Umbilical cord (tissue), 2 donors: ENCODE data around the gene ZNF521. TPM values are rescaled to one million over a fixed set of nuclear protein-coding genes. Genes with fewer than 3 reads are reported as not detected.

Source experiments
- DNase-seq: peaks from one replicate; pipeline ENCODE4 v3.0.0-alpha.2; 2015; ENCODE audit warnings: low spot score
- total RNA-seq: library from RNA; depleted of rRNA; stranded (reverse); fragments of >200 nt; gene quantifications from one replicate; pipeline ENCODE4 v1.2.3, GENCODE V29; 2014; ENCODE audit warnings: low replicate concordance; ENCODE audit not compliant: insufficient read depth

Gene ZNF521
- 50.6 TPM for total RNA-seq

DNA sequence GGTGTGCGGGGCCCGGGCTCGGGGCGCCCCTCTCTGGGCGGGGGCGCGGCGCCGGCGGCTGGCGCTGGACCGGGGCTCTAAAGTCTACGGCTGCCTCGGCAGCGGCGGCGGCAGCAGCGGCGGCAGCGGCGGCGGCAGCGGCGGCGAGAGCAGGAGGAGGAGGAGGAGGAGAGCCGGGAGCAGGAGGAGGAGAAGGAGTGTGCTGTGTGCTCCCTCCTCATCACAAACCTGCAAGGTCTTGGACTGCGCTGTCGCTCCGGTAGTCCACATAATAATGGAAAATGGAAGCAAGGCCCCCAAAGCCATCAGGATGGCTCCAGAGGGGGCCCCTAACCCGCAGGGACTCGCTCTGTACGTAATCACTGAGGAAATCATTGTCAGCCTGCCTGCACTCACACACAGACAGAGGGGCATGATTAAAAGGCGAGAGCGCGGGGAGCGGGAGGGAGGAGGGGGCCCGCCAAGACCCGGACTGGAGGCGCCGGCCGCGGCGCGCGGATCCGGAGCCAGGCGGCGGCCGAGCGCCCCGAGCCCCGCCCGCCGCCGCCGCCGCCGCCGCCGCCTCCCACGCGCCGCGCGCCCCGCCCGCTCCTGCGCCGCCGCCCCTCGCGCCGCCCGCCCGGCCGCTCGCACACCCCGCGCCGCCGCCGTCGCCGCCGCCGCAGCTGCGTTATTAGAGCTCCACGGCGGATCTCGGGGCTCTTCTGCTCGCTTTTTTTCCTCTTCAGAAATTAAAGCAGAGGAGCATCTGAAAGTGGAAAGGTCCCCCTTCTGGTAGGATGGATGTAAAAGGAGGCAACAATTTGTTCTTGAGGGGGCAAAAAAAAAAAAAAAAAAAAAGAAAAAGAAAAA, at the start of gene ZNF521:
TSS of gene ZNF521 (minus strand) at position 390 of the 852 bp plus-strand sequence. CDS start 1,220 bp downstream, outside the sequence.
- peak; percentile 95 for DNase-seq

DNA sequence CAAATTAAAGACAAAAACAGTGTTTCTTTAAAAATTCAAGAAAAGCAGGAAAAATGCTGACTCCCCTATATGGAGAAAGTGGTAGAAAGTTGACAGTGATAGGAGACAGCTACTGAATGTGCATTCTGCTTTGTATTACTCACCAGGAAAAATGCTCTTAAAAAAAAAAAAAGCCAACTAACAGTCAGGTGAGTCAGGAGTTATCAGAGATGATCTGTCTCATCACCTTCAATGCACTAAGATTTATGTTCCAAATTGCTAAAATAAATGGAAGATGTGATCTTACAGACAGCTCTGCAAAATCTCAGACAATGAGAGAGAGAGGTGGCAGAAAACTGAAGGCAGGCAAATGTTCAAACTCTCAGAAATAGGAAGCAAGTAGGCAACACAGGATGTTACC, 47.6 kb upstream of the ZNF521 start:
- DNase-seq, result peak; percentile 78

DNA sequence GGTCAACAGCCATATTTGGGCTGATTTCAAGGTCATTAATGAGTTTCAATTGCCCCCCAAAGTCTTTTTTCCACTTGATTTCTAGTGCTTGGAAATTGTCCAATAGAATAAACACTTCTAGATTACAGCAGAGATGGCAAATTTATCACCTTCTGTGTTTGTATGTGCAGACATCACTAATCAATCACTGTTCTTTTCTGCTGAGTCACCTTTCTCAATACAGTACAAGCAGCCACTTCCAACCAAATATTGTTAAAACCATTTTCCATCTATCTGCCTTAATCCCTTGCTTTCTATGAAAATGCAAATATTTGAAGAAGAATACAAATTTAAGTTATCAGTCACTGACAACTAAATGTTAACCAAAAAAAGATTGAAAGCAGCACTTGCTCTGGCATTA, 40.2 kb upstream of the ZNF521 start:
- no peak for DNase-seq

DNA sequence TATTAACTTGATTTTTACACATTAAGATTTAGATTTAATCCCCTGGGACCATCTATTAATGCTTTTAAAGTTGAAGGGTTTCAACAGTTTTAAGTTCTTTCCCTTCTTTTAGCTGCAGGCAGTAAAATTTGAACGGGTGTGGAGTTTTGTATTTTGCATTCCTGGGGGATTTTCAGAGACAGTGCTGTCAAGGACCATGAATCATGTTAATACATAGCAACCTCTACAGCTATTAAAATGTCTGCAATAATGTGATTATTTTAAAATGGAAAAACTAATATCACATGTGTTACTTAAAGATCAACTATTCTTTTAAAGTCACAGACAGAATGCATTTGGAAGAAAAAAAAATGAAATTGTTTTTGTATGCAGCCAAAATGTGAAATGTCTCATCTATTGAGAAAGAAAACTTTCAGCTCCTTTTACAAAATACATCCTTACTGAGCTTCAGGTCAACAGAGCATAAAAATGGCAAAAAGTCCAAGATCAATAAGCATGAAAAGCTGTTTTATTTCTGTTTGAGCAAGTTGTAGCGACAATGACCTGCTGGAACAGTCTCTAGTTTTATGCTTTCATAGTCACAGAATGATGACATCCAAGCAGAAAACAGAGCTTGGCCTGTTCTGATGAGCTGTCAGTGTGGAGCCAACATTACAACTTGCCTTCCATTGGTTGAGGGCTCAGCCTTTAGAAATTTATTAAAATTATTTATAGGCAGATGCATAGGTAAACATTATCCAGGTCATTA, 21.6 kb upstream of the ZNF521 start:
- peak; percentile 44 for DNase-seq

DNA sequence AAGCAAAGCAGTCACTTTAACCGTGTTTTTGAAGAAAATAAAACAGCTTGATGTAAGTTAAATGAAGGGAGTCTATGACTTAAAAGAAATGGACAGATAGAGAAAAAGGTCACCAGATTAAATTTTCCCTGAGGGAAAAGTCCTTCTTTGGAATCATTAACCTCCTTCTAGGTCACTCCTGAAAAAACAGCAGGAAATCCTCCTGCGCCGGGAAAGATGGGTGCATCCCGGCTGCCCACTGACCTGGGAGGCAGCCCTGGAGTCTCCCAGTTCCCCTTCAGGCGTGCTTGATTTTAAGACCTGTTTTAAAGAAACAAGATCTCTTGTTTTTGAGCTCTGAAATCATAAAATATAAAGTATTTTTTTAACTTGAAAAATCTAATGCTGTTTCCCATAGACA, 18.4 kb upstream of the ZNF521 start:
- DNase-seq, result no peak

DNA sequence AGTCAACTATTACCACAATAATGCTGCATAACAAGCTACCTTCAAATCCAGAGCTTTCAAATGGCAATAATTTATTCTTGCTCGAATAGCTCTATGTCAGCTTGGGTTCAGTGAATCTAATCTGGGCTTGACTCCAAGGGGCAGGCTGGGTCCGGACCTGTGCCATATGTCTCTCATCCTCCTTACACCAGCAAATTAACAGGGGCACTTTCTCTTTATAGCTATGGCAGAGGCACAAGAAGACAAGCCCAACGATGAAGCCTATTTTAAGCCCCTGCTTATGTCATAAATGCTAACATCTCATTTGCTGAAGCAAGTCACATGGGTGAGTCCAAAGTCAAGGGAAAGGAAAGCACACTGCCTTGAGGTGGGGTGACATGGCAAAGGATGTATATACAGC, 13.3 kb upstream of the ZNF521 start:
- no peak for DNase-seq

DNA sequence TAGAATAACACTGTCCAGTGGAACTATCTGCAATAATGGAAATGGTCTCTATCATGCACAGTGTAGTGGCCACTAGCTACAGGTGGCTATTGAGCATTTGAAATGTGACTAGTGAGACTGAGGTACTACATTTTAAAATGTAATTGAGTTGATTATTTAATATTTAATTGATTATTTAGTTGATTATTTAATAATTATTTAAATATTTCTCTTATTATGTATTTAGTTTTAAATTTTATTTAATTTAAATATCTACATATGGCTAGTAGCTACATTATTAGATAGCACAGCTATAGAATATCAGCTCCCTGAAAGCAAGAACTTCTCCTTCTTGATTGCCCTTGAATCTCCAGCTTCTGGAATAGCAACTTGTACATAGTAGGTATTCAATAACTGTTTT, 12.8 kb upstream of the ZNF521 start:
- no peak for DNase-seq

DNA sequence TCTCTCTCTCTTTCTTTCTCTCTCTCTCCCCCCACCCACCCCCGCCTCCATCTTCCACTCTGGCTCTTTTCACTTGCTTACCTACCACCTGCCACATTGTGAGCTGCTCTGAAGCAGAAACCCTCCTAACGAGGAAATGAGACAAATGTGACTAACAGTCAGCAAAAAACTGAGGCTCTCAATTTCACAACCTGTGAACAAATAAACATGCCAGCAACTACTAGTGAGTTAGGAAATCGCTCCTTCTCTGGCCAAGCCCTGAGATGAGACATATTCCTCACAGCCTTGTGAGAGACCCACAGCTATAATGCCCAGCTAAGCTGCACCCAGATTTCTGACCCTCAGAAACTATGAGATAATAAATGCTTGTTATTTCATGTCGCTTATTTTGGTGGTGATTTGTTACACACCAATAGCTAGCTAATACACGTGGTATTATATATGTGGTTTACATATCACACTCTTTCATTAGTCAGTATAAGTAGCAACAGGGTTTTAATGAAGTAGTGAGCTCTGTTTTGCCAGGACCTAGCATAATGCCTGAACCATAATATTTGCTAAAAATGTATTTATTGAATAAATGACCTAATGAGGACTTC, 8.4 kb upstream of the ZNF521 start:
- no peak for DNase-seq

DNA sequence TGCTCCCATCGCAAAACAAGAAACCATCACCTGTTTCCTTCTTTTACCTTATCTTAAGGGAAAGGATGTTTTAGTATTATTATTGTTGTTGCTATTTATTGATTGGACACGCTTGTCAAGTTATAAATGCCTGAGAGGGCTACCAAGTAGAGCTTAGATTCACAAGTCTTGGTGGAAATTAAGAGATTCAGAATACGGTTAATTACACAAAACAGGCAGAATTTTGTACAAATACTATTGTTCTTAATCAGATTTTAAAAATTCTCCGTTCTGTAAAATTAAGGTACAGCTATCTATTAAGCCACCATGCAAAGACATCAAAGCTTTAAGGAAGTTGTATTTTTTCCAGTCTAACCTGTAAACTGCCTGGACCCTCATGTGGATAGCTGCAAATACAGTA, 1.1 kb upstream of the ZNF521 start:
- DNase-seq, result no peak

DNA sequence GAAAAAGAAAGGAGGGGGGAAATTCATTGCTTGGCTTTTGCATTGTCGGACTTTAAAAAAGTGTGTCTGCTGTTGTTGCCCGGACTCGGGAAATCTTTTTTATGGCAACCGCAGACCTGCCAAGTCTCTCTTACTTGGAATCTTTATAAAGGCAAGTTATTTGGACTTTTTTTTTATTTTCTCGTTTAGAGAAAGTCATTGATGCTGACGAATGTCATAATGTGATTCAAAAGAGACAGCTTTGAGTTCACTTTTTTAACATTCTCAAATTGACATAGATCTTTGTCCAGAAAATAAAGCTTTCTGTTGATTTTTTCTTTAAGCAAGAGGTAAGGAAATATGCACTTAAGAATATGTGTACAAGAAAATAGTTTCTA, 651 bp upstream of the ZNF521 start:
- no peak for DNase-seq

DNA sequence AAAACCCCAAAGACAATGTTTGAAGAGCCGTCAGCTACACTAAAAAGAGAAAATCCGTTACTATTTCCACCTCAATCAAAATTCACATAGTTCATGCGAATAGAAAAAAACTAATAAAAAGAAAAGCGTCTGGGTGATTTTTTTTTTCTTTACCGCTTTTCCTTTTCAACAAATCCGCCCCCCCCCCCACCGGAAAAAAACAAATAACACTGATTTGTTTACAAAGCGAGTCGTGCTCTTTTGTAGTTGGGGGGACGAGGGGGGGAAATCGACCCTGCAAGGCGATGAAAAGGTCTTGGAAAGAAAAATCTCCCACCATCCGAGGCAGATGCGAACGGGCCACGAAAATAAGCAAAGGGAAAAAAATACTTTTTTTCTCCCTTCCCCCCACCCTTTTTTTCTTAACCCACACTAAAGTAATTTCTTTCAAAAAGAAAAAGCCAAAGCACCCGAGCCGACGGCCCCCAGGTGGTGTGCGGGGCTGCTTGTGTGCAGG, 638 bp downstream of the ZNF521 start:
- peak; percentile 16 for DNase-seq

DNA sequence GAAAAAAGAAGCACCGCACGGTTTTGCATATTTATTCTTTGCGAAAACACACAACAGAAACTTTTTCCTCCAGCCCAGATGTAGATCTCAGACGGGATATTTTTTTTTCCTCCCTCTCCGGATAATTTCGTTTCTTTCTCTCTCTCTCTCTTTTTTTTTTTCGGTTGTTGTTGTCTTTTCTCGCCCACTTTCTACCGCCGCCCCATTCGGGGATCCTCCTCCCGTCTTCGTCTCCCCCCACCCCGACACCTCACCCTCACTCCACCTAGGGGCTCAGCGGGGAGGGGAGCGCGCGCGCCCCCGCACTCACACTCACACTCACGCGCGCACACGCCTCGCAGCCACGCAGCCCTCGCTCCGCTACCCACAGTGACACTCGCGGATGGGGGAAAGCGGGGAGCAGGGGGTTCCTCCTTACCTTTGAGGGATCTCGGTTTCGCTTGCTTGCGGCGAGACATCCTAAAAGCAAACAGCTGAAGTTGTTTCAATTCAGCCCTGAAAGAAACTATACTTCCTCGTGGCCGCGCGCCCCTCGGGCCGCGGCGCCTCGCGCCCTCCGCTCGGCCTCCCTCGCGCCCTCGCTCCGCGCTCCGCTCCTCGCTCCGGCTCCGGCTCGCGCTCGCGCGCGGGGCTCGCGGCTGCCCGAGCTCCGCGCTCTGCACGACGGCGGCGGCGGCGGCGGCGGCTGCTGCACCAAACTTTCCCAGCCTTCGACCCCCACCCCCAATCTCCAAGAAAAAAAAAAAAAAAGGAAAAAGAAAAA, 1.3 kb downstream of the ZNF521 start:
- DNase-seq, result peak; percentile 75

DNA sequence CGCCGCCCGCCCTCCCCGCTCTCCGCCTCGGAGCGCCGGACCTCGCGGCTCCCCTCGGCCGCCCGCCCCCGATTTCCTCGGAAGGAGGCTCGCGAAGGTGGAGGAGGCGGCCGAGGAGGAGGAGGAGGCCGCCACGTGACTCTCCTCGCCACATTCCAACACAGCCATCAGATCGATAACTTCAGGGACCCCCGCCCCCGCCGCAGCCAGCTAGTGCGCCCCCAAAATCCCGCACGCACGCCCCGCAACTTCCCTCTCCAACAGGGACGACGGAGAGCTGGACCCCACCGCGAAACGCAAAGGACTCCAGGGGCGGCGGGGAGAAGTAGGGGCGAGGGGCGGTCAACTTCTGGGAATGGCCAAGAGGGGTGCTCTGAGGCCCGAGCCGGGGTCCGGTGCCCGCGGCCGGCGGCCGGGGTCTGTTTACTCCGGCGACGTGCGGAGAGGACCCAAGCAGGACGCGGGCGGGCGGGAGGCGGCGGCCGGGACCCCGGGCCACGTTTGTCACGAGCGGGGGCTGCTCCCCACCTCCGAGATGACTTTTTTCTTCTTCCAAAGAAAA, 2.0 kb downstream of the ZNF521 start:
- DNase-seq, result peak; percentile 41

DNA sequence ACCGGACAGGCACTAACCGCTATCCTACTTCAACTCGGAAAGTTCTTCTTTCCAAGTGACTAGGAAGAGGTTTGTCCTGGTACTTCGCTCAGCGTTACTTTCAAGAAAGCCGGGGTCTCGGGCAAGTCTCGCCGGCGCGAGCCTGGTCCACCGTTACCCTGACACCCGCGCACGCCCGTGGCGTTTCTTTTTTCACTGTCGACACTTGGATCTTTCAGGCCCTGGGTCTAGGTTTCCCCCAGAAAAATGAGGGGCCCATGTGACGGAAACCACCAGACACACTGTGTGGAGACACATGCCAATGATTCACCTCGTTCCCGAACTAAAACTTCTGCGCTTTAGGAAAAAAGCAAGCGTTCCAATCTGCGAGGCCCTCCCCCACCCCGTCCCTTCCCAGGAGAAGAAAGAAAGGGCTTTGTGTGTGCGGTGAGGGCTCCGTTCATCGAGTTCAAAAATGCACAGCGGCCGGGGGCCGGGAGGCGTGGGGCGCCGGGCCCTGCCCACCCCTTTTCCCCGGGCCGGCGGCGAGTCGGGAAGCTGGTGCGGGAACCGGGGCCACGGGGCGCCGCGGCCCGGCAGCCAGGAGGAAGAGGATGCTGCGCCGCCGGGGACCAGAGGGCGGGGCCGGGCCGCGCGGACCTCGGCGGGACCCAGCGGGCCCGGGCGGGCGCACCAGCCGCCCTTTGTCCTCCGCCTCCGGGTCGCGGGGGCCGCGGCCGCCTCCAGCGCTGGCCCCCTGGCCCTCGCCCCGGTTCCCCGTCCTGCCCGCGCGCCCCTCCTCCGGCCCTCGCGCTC, 2.6 kb downstream of the ZNF521 start:
- DNase-seq, result peak; percentile 59

DNA sequence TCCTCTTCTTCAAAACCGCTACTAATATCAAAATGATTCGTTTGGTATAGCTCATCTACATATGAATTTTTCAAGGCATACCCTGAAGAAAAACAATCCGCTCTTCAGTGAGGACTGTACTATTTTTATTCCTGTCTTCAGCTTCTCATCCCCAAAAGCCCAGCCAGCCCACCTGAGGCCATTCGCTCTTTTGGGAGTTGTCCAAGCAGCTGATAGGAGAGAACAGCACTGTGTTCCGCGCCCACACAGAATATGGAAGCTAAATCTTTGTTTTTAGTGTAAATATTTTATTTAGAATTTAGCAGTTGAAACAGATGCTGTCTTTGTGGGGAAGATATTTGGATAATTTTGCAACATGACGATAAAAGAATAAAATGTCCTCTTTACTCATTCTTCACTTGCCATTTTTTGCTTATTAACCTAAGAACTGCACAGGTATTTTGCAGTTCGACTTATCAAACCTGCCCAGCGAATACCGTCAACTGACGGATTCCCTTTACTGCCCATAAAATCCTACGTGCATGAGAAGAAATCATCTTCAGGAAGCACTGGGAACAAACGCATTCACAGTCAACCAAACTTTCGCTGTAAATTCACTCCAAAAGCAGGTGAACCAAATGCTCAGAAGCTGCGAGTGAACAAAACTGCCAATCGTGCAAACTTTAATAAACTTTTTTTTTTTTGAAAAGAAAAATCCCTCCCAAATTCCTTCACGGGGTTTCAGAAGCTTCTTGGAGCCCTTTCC, 3.4 kb downstream of the ZNF521 start:
- peak; percentile 26 for DNase-seq

DNA sequence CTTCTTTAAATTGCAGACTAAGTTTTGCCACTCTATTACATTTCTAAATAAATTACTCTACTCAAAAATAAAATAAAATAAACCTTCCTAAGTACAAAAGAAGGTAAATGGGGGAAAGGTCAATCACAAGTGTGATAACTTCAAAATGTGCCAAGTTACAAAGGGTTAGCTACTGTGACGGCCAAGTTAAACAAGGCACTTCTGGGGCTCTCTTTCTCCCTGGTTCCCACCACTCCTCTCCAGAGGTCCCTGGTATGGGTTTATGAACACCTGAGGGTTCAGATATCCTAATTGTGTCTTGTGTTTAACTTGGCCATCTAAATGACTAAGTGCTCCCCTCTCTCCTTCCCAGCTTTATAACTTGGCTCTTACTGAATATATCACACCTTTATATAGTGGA, 5.4 kb downstream of the ZNF521 start:
- no peak for DNase-seq

DNA sequence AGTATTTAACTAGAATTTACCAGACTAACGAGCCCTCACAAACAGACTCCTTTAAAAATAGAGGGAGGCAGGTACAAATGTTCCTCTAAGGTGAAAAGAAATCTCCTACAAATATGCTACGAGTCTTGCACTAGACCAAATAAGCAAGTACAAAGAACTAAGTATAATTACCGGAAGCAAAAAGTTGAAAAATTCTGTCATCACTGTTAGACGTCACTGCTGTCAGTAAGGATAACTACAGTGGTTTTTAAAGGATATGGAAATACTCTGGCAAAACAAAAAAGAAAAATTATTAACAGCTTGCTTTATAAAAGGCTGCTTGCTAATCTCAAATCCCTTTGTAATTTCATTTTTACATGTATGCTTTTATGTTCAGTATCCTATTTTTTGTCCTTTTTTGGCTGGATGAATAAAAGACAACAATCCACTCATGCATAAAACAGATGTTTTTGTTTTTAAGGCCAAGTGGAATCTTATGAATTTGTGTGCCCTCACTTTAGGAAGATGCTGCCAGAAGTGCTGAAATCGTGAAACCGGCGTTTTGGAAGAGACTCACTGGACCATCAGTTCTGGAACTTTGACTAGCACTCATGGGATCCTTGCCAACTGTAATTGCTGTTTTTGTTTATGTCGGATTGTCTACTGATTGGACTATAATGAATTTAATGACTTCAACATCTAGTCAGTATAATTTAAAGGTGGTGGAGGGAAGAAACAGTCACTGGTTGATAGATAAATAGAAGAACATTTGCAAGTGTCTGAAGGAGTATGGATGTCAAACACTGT, 6.7 kb downstream of the ZNF521 start:
- peak; percentile 24 for DNase-seq

DNA sequence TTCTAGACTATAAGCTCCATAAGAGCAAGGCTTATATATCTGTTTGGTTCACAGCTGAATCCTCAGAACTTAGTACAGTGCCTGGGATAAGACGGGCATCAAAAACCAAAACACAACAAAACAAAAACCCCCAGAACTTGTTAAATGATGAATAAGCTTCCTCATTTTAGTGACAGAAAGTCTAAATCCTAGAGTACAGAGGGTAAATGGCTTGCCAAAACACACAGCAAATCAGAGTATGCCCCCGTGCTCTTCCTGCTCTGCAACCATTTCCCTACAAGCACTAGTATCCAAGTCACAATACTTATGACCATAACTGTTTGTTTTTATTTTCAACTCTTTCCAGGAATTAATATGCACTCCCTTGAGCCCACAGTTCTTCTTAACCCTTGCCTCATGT, 10.1 kb downstream of the ZNF521 start:
- DNase-seq, result no peak

DNA sequence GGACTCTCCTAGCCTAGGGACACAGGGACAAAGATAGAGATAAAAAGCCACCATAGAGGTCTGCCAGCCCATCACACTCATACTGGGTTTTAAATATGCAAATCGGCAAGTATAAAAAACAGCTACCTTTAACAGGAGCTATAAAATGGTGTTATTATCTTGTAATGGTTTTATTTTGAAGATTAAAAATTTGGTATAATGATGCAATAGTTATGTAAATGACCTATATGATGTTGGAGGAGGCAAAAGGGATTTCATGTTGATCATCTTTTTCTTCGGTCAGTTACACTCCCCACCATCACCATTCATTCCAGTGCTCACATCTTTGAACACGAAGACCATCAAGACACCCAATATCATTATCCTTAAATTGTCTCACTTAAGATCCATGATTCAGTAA, 11.2 kb downstream of the ZNF521 start:
- DNase-seq, result no peak
